DOHH2 (cell line): Measurements from ENCODE around the gene KIF3B.
"Not testable (repeated sequence)": the region's sequence is repeated elsewhere in the genome, so short reads cannot be mapped to it uniquely, and the experiment has no call there.

Experiments
- CTCF ChIP-seq: fragments of 200-600 bp; sonication (generic); IDR thresholded peaks from one replicate; pipeline ENCODE4 v1.5.1; 2014; ENCODE audit warnings: antibody characterized with exemption, mild to moderate bottlenecking, low read depth, low read length; ENCODE audit not compliant: poor library complexity, severe bottlenecking
- EZH2phosphoT487 ChIP-seq: fragments of 200-600 bp; sonication (generic); IDR thresholded peaks from 2 replicates; pipeline ENCODE4 v1.6.1; 2017; ENCODE audit warnings: borderline replicate concordance, mild to moderate bottlenecking, antibody characterized with exemption, low read length, moderate library complexity, mixed read lengths

- TF ChIP-seq CTCF, EZH2phosphoT487: not testable (repeated sequence)
Observed at GRCh38 chr20:32275163-32275562, 2.3 kb upstream of the KIF3B start.
